Measurements from ENCODE around the gene NAV2. TPM values are rescaled to one million over a fixed set of nuclear protein-coding genes. Genes with fewer than 3 reads are reported as not detected.

The NAV2 gene
- total RNA-seq, 1 experiment from 2014 or later = 23.3 TPM

DNA sequence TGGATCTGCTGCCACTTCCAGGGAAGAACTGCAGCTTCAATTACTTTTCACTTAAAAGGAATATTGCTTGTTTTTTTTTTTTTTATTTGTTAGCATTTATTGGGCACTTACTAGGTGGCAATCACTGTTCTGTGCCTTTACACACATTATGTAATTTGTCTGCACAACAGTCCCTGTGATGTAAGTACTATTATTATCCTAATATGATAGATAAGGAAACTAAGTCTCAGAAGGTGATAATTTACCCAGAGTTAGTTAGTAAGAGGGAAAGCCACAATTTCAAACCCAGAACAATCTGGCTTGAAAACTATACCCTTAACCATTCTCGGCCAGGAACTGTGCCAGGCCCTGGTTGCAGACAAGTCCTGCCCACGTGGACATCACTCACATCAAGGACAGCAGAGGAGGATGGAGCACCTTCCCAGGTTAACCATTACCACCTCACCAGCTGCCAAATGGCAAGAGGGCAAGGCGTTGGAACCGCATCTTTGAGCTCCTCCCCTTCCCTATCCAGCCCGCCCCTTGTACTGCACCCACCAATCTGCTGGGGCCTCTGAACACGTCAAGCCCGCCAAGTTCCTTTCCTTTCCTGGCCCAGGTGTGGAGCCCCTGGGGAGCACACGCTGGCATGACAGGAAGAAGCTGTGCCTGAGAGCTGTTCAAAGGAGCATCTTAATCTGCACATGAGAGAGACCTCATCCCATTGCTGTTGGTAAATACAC is 78.4 kb downstream of the NAV2 start:
- intact Hi-C loops (cut with micrococcal nuclease; ENCODE audit: unreplicated experiment) = no loop called here
- Histone ChIP-seq H3K4me2 (no peak overlapping the region), H3K79me2 (ENCODE audit: low read depth) (no peaks in the 10 kb centered on the region), H3K4me1 (replicated peaks; ENCODE audit: insufficient read depth) (no peaks in the 10 kb centered on the region), H3F3A (ENCODE audit: insufficient read depth, low read depth) (no peaks in the 10 kb centered on the region), H3K27me3 (ENCODE audit: insufficient read depth, low read depth) (no peaks in the 10 kb centered on the region), H3K9me3 (ENCODE audit: insufficient read depth, low read depth) (no peaks in the 10 kb centered on the region), H3K36me3 (ENCODE audit: low read depth) (no peaks in the 10 kb centered on the region), H3K9me2 (ENCODE audit: insufficient read depth) (no peaks in the 10 kb centered on the region), H4K20me1 (ENCODE audit: insufficient read depth) (peaks cover 5% of the 10 kb centered on the region; the same call in 1 of the 2 replicates), H2AFZ (no peak overlapping the region), H3K27ac (no peak overlapping the region), H3K4me3 (no peak overlapping the region)
- BruUV-seq (replicated peaks) = no TSS peak
- TF ChIP-seq, protein P1, sequence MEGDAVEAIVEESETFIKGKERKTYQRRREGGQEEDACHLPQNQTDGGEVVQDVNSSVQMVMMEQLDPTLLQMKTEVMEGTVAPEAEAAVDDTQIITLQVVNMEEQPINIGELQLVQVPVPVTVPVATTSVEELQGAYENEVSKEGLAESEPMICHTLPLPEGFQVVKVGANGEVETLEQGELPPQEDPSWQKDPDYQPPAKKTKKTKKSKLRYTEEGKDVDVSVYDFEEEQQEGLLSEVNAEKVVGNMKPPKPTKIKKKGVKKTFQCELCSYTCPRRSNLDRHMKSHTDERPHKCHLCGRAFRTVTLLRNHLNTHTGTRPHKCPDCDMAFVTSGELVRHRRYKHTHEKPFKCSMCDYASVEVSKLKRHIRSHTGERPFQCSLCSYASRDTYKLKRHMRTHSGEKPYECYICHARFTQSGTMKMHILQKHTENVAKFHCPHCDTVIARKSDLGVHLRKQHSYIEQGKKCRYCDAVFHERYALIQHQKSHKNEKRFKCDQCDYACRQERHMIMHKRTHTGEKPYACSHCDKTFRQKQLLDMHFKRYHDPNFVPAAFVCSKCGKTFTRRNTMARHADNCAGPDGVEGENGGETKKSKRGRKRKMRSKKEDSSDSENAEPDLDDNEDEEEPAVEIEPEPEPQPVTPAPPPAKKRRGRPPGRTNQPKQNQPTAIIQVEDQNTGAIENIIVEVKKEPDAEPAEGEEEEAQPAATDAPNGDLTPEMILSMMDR (conservative IDR thresholded peaks at IDR 0.05) = no peak
- no peak for TF ChIP-seq EZH2 (IDR thresholded peaks at IDR 0.05; ENCODE audit: low read depth)
- CTCF ChIA-PET = no interaction called here
- POLR2A ChIA-PET (ENCODE audit: unreplicated experiment) = no interaction called here
- DNase-seq = no peak

DNA sequence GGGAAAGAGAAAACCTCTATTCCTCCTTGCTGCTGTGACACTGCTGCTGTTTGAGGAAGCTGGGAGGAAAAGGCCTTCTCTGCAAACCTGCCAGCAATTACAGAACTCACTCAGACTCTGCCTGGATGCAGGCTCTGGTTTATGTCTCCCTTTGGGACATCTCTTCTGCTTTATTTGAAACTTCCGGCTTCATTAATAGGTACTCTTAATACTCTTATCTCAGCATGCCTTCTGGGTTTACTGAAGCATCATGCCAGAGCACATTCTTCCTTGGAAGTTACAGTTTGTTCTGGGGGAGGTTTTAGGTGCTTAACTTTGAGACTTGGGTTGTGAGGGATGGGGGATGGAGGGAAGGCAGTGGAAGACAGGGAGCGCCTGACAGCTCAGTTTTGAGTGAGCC is 79.9 kb downstream of the NAV2 start:
- Histone ChIP-seq H3K4me3 (no peak overlapping the region), H3F3A (ENCODE audit: insufficient read depth, low read depth) (no peaks in the 10 kb centered on the region), H2AFZ (no peak overlapping the region), H3K4me1 (replicated peaks; ENCODE audit: insufficient read depth) (no peaks in the 10 kb centered on the region), H3K9me2 (ENCODE audit: insufficient read depth) (no peaks in the 10 kb centered on the region), H4K20me1 (ENCODE audit: insufficient read depth) (peaks cover 5% of the 10 kb centered on the region; the same call in 1 of the 2 replicates), H3K27me3 (ENCODE audit: insufficient read depth, low read depth) (no peaks in the 10 kb centered on the region), H3K79me2 (ENCODE audit: low read depth) (peaks cover 5% of the 10 kb centered on the region), H3K4me2 (no peak overlapping the region), H3K27ac (no peak overlapping the region), H3K9me3 (ENCODE audit: insufficient read depth, low read depth) (no peaks in the 10 kb centered on the region), H3K36me3 (ENCODE audit: low read depth) (no peaks in the 10 kb centered on the region)
- BruUV-seq (replicated peaks) = no TSS peak
- CTCF ChIA-PET = interaction anchor here (0.6 kb wide), 1 partner anchor 16 kb away, joined by 3 read pairs; no protein-coding TSS in a partner anchor
- POLR2A ChIA-PET (ENCODE audit: unreplicated experiment) = interaction anchor here (0.6 kb wide), 1 partner anchor 37 kb away, joined by 3 read pairs; no protein-coding TSS in a partner anchor
- no peak for DNase-seq
- no peak for TF ChIP-seq EZH2 (IDR thresholded peaks at IDR 0.05; ENCODE audit: low read depth)
- TF ChIP-seq, protein P1 (conservative IDR thresholded peaks at IDR 0.05) = no peak
- intact Hi-C loops (cut with micrococcal nuclease; ENCODE audit: unreplicated experiment) = no loop called here

DNA sequence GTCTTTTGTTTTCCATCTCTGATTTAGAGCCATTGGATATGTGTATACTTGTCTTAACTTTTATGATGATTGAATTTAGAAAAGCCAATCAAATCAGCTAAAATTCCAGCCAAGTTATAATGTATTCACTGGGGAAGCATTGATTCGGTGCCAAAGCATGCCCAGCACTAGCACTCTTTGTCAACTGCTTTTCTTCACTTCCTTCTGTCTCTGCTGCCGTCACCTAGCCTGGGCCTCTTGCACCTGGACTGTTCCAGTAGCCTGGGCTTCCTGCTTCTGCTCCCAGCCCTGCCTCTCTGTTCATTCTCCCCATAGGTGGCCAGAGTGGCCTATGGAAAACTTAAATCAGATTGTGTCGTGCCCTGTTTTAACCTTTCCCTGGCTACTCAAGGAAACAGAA is 80.7 kb downstream of the NAV2 start:
- Histone ChIP-seq H3K9me3 (ENCODE audit: insufficient read depth, low read depth) (no peaks in the 10 kb centered on the region), H3K27ac (no peak overlapping the region), H3K27me3 (ENCODE audit: insufficient read depth, low read depth) (no peaks in the 10 kb centered on the region), H3F3A (ENCODE audit: insufficient read depth, low read depth) (no peaks in the 10 kb centered on the region), H3K36me3 (ENCODE audit: low read depth) (no peaks in the 10 kb centered on the region), H3K4me1 (replicated peaks; ENCODE audit: insufficient read depth) (no peaks in the 10 kb centered on the region), H2AFZ (no peak overlapping the region), H3K79me2 (ENCODE audit: low read depth) (peaks cover 5% of the 10 kb centered on the region), H3K9me2 (ENCODE audit: insufficient read depth) (no peaks in the 10 kb centered on the region), H4K20me1 (ENCODE audit: insufficient read depth) (peaks cover 5% of the 10 kb centered on the region; the same call in 1 of the 2 replicates), H3K4me3 (no peak overlapping the region), H3K4me2 (no peak overlapping the region)
- TF ChIP-seq, protein P1 (conservative IDR thresholded peaks at IDR 0.05) = no peak
- no peak for TF ChIP-seq EZH2 (IDR thresholded peaks at IDR 0.05; ENCODE audit: low read depth)
- DNase-seq = no peak
- no TSS peak for BruUV-seq (replicated peaks)
- intact Hi-C loops (cut with micrococcal nuclease; ENCODE audit: unreplicated experiment) = no loop called here
- ChIA-PET CTCF (no interaction called here), POLR2A (ENCODE audit: unreplicated experiment) (no interaction called here)

Data from PC-9 (cell line).